HepG2 (cell line): ENCODE data around the gene BCAS3. TPM values are rescaled to one million over a fixed set of nuclear protein-coding genes. Genes with fewer than 3 reads are reported as not detected.
A peak's percentile ranks its signal among the peaks of the same experiment; 100 is the strongest.

Source experiments
- ARNTL ChIP-seq: sonication (generic); formaldehyde crosslinking; IDR thresholded peaks from 2 replicates; pipeline ENCODE4 v1.4.0; 2020; ENCODE audit warnings: mild to moderate bottlenecking, missing genetic modification reagents
- DRAP1 ChIP-seq: IDR thresholded peaks from 2 replicates; pipeline ENCODE4 v1.6.1; 2016; ENCODE audit warnings: missing genetic modification reagents, missing compliant biosample characterization
- FOXA3 ChIP-seq: IDR thresholded peaks from 2 replicates; pipeline ENCODE4 v1.6.1; 2016; ENCODE audit warnings: missing genetic modification reagents, missing compliant biosample characterization
- IRF9 ChIP-seq: sonication (generic); formaldehyde crosslinking; IDR thresholded peaks from 2 replicates; pipeline ENCODE4 v1.8.0; 2022; ENCODE audit warnings: missing genetic modification reagents, mild to moderate bottlenecking, borderline replicate concordance
- MAFF ChIP-seq: IDR thresholded peaks from 2 replicates; pipeline ENCODE4 v1.6.1; 2011; ENCODE audit warnings: low read depth, low read length, improper control_type of control experiment
- PREB ChIP-seq: sonication (generic); formaldehyde crosslinking; IDR thresholded peaks from 2 replicates; pipeline ENCODE4 v1.4.0; 2020; ENCODE audit warnings: missing genetic modification reagents
- SIN3A ChIP-seq: IDR thresholded peaks from 2 replicates; pipeline ENCODE4 v1.6.1; 2011; ENCODE audit warnings: low read depth, mild to moderate bottlenecking, control low read depth, low read length, borderline replicate concordance
- SMARCC2 ChIP-seq: fragments of 450-650 bp; IDR thresholded peaks from 2 replicates; pipeline ENCODE4 v1.6.1; 2017; ENCODE audit warnings: antibody characterized with exemption, mild to moderate bottlenecking
- ZBTB33 ChIP-seq: sonication (generic); formaldehyde crosslinking; IDR thresholded peaks from 2 replicates; pipeline ENCODE4 v1.4.0; 2020; ENCODE audit warnings: missing genetic modification reagents
- ZBTB49 ChIP-seq: sonication (generic); formaldehyde crosslinking; IDR thresholded peaks from 2 replicates; pipeline ENCODE4 v1.4.0; 2020; ENCODE audit warnings: missing genetic modification reagents, borderline replicate concordance
- ZFY ChIP-seq: sonication (generic); formaldehyde crosslinking; IDR thresholded peaks from 2 replicates; pipeline ENCODE4 v1.4.0; 2020; ENCODE audit warnings: missing genetic modification reagents
- ZKSCAN5 ChIP-seq: sonication (generic); formaldehyde crosslinking; IDR thresholded peaks from 2 replicates; pipeline ENCODE4 v1.5.1; 2020; ENCODE audit warnings: mild to moderate bottlenecking, missing genetic modification reagents
- ZNF142 ChIP-seq: sonication (generic); formaldehyde crosslinking; IDR thresholded peaks from 2 replicates; pipeline ENCODE4 v1.4.0; 2020; ENCODE audit warnings: missing genetic modification reagents
- ZNF296 ChIP-seq: sonication (generic); formaldehyde crosslinking; conservative IDR thresholded peaks from 2 replicates; pipeline ENCODE4 v1.5.0; 2020; ENCODE audit warnings: mild to moderate bottlenecking, missing genetic modification reagents
- ZZZ3 ChIP-seq: sonication (generic); formaldehyde crosslinking; IDR thresholded peaks from 2 replicates; pipeline ENCODE4 v1.4.0; 2020; ENCODE audit warnings: missing genetic modification reagents, mild to moderate bottlenecking, borderline replicate concordance
- polyA plus RNA-seq, 8 experiments: library from polyadenylated mRNA; depleted of rRNA in 3 of 8; stranded (reverse) in 7 of 8; unstranded in 1 of 8; fragments of >200 nt; fragmentation: Illumina TruSeq in 4 of 8; extraction: Trizol in 4 of 8; gene quantifications; 2 replicates each; pipeline versions ENCODE4 v1.2.1 to v1.2.3, GENCODE V29; 2011 to 2016; ENCODE audit warnings: low read depth in 4 of 8, missing spikeins in 1 of 8, mixed read lengths in 1 of 8; ENCODE audit not compliant: insufficient read depth in 1 of 8
- total RNA-seq, 5 experiments: library from RNA; depleted of rRNA; stranded (reverse); fragments of >200 nt; fragmentation: Illumina TruSeq; extraction: Trizol; gene quantifications; 2 replicates each; pipeline ENCODE4 v1.2.3, GENCODE V29; 2016; ENCODE audit warnings: low read depth in 1 of 5

The BCAS3 gene
- total and polyA plus RNA-seq, 2 of the 13 experiments (the other 11 are each of a cell fraction or from before 2014, with no cell fraction given), result 10.7 to 11.2 TPM

GRCh38 chr17:61302953-61303816 lies 625.5 kb downstream of the BCAS3 start (continued):
- TF ChIP-seq MAFF (peak; percentile 49; the same call in 1 of the 2 replicates), FOXA3 (no peak), SIN3A (no peak), ZZZ3 (no peak), ZNF142 (no peak), ZNF296 (CRISPR knock-in tag) (no peak), DRAP1 (CRISPR knock-in tag) (no peak), ZBTB33 (no peak), SMARCC2 (no peak), ARNTL (CRISPR knock-in tag) (no peak), IRF9 (CRISPR knock-in tag) (no peak), ZKSCAN5 (CRISPR knock-in tag) (peak; percentile 77; the same call in 1 of the 2 replicates), PREB (CRISPR knock-in tag) (no peak), ZFY (no peak), ZBTB49 (CRISPR knock-in tag) (no peak)
